Transverse colon (tissue), 4 donors: ENCODE measurements around the gene PTDSS2. TPM values are rescaled to one million over a fixed set of nuclear protein-coding genes. Genes with fewer than 3 reads are reported as not detected.

Source experiments
- DNase-seq: peaks from one replicate; pipeline ENCODE4 v3.0.0-alpha.2; 2019
- H3K27ac ChIP-seq, 4 donors: fragments of 200-600 bp; sonication (generic); 2 replicates each; pipeline ENCODE4 v1.5.1; 2016 to 2018; ENCODE audit warnings: inconsistent platforms in 4 of 4
- H3K27me3 ChIP-seq: fragments of 200-600 bp; sonication (generic); 2 replicates; pipeline ENCODE4 v1.5.1; 2017; ENCODE audit warnings: inconsistent platforms
- H3K36me3 ChIP-seq, 4 donors: fragments of 200-600 bp; sonication (generic); 2 replicates each; pipeline ENCODE4 v1.5.1; 2017 to 2019; ENCODE audit warnings: inconsistent platforms in 4 of 4
- H3K4me1 ChIP-seq, 4 donors: fragments of 200-600 bp; sonication (generic); 2 replicates each; pipeline ENCODE4 v1.5.1; 2017 to 2020; ENCODE audit warnings: inconsistent platforms in 4 of 4
- H3K4me3 ChIP-seq, 4 donors: fragments of 200-600 bp; sonication (generic); 1 replicate in 1 of 4; 2 replicates in 3 of 4; pipeline versions ENCODE4 v1.5.1 to v1.6.1; 2017 to 2019; ENCODE audit warnings: inconsistent platforms in 4 of 4
- H3K9me3 ChIP-seq, 2 donors: fragments of 200-600 bp; sonication (generic); 2 replicates each; pipeline ENCODE4 v1.5.1; 2017 to 2019; ENCODE audit warnings: inconsistent platforms in 2 of 2
- CTCF ChIP-seq, 5 experiments: fragments of 200-600 bp in 3 of 5; fragments of 450-650 bp in 2 of 5; sonication (generic) in 3 of 5; IDR thresholded peaks; 1 replicate in 2 of 5; 2 replicates in 3 of 5; pipeline ENCODE4 v1.5.1; 2016 to 2017; ENCODE audit warnings: antibody characterized with exemption in 5 of 5, inconsistent platforms in 3 of 5, mild to moderate bottlenecking in 2 of 5, moderate library complexity in 1 of 5
- EP300 ChIP-seq: sonication (generic); formaldehyde crosslinking; IDR thresholded peaks from one replicate; pipeline ENCODE4 v1.6.1; 2017; ENCODE audit warnings: antibody characterized with exemption, low read depth
- POLR2A ChIP-seq: fragments of 450-650 bp; IDR thresholded peaks from one replicate; pipeline ENCODE4 v1.6.1; 2016; ENCODE audit warnings: antibody characterized with exemption, mild to moderate bottlenecking, moderate library complexity
- POLR2AphosphoS5 ChIP-seq, 3 donors: sonication (generic); formaldehyde crosslinking; IDR thresholded peaks; one replicate each; pipeline ENCODE4 v1.6.1; 2016; ENCODE audit warnings: antibody characterized with exemption in 3 of 3
- WGBS, 2 donors: methylation state at CpG; one replicate each; pipeline ENCODE4 v1.1.5; 2018; ENCODE audit warnings: low coverage in 1 of 2; 5-methylcytosine and 5-hydroxymethylcytosine counted together
- in situ Hi-C, 4 donors: fragments of 200-750 bp; cut with MboI; loops; one replicate each; pipeline versions ENCODE4 v1.15.0 to v1.15.1; 2017; ENCODE audit warnings: low sequenced_read_pairs in 3 of 4, low pct_ligation_motif_present in 1 of 4, low pct_unique_long_range_greater_than_20kb in 1 of 4
- intact Hi-C: fragments of 100-400 bp; cut with DNase I; formaldehyde crosslinking; loops from one replicate; pipeline ENCODE4 v1.15.1; 2023; ENCODE audit warnings: low total_unique reads
- total RNA-seq, 4 donors: library from RNA; depleted of rRNA; stranded (reverse); fragments of >200 nt; gene quantifications; one replicate each; pipeline ENCODE4 v1.1.0, GENCODE V29; 2016

PTDSS2 gene
- total RNA-seq, 4 donors from 2014 or later: 28.5 to 264 (median 76.0) TPM

GRCh38 chr11:441043-441417 lies 9.0 kb upstream of the PTDSS2 start:
- H3K27me3 ChIP-seq: peaks cover 20% of the 10 kb centered on the region
- DNase-seq: no peak

GRCh38 chr11:441418-442274 lies 8.4 kb upstream of the PTDSS2 start, which contains the start of gene ANO9:
Gene ANO9 (minus strand): TSS chr11:442011. CDS start chr11:441926, 85 bp downstream.
- Histone ChIP-seq H3K4me1 (peaks cover 9 to 51% (median 38%) of the 10 kb centered on the region in 4 donors), H3K27ac (peak within 1 kb of the TSS; percentile 75 to 86 (median 82)), H3K4me3 (peak within 1 kb of the TSS; percentile 36 to 62 (median 52)), H3K36me3 (no peaks in the 10 kb centered on the region), H3K27me3 (peaks cover 20% of the 10 kb centered on the region), H3K9me3 (no peaks in the 10 kb centered on the region)
- intact Hi-C loops (loop anchor here (10.0 kb wide), 1 partner anchor 67 kb away; no protein-coding TSS in a partner anchor), in situ Hi-C loops (no loop called here)
- DNase-seq: peak; percentile 87
- WGBS, 2 donors: 14% methylated on average over 30 of the region's 35 CpGs; no CpG with 5 or more reads in 1 of the 2 donors
- no peak for TF ChIP-seq CTCF (IDR thresholded peaks at IDR 0.05)
- TF ChIP-seq POLR2AphosphoS5 (IDR thresholded peaks at IDR 0.05): peak; percentile 37 to 73 (median 52)
- TF ChIP-seq EP300: no peak
- TF ChIP-seq POLR2A: peak; percentile 57

More at GRCh38 chr11:441043-441417, 9.0 kb upstream of the PTDSS2 start:
- Histone ChIP-seq H3K27ac (peak overlapping the region; percentile 75 to 86 (median 82)), H3K4me3 (peak overlapping the region; percentile 36 to 62 (median 52)), H3K36me3 (no peaks in the 10 kb centered on the region), H3K4me1 (peaks cover 6 to 45% (median 35%) of the 10 kb centered on the region in 4 donors), H3K9me3 (no peaks in the 10 kb centered on the region)
- TF ChIP-seq CTCF (IDR thresholded peaks at IDR 0.05): no peak
- no peak for TF ChIP-seq POLR2A
- no peak for TF ChIP-seq EP300
- TF ChIP-seq POLR2AphosphoS5 (IDR thresholded peaks at IDR 0.05): no peak
- intact Hi-C loops (loop anchor here (10.0 kb wide), 1 partner anchor 66 kb away; no protein-coding TSS in a partner anchor), in situ Hi-C loops (no loop called here)
- 40% methylated on average over 13 of the region's 13 CpGs; no CpG with 5 or more reads in 1 of the 2 donors for WGBS, 2 donors

GRCh38 chr11:442611-443081 lies 7.4 kb upstream of the PTDSS2 start:
- Histone ChIP-seq H3K4me3 (no peak overlapping the region), H3K9me3 (no peaks in the 10 kb centered on the region), H3K36me3 (no peaks in the 10 kb centered on the region), H3K4me1 (peaks cover 9 to 59% (median 42%) of the 10 kb centered on the region in 4 donors), H3K27ac (peak overlapping the region in 3 of 4 donors; percentile 81 to 86 (median 83)), H3K27me3 (peaks cover 20% of the 10 kb centered on the region)
- DNase-seq: no peak
- 65% methylated on average over 12 of the region's 16 CpGs; no CpG with 5 or more reads in 1 of the 2 donors for WGBS, 2 donors
- intact Hi-C loops: loop anchor here (10.0 kb wide), 1 partner anchor 68 kb away; no protein-coding TSS in a partner anchor
- in situ Hi-C loops: no loop called here
- TF ChIP-seq POLR2AphosphoS5 (IDR thresholded peaks at IDR 0.05) (no peak), CTCF (IDR thresholded peaks at IDR 0.05) (no peak), POLR2A (no peak), EP300 (no peak)
